Measurements from ENCODE around the gene OR13F1. TPM values are rescaled to one million over a fixed set of nuclear protein-coding genes. Genes with fewer than 3 reads are reported as not detected.

OR13F1 gene
- total RNA-seq, 1 experiment from 2014 or later: not detected

- no peaks in the 10 kb centered on the region for H3K4me1 ChIP-seq (ENCODE audit: insufficient read depth, low read length)
- H3K23me2 ChIP-seq (ENCODE audit: insufficient read length, low read depth, low read length, poor library complexity, severe bottlenecking): no peaks in the 10 kb centered on the region
- no peak within 1 kb of the TSS for H3K27ac ChIP-seq (ENCODE audit: insufficient read length, low read depth, low read length)
- no peak within 1 kb of the TSS for H4K5ac ChIP-seq (ENCODE audit: insufficient read length, low read depth, low read length)
- no peaks in the 10 kb centered on the region for H3K9me3 ChIP-seq (ENCODE audit: control insufficient read depth, low read depth, low read length)
- H3K4me1 Mint-ChIP-seq: peaks cover 1% of the 10 kb centered on the region in 2 experiments
- no peaks in the 10 kb centered on the region for H3K27me3 Mint-ChIP-seq (ENCODE audit: low read depth)
- H3K23ac ChIP-seq (ENCODE audit: insufficient read length, low read depth, low read length): no peak within 1 kb of the TSS
- no peak within 1 kb of the TSS for H3K18ac ChIP-seq (ENCODE audit: insufficient read length, low read depth, low read length)
- no peaks in the 10 kb centered on the region for H3K79me1 ChIP-seq (ENCODE audit: insufficient read depth, low read depth, low read length, poor library complexity, severe bottlenecking)
- H3K4ac ChIP-seq (ENCODE audit: low read depth, low read length): no peak within 1 kb of the TSS
- no peak within 1 kb of the TSS for H3K56ac ChIP-seq (ENCODE audit: insufficient read length, low read depth, low read length)
- H3K27me3 ChIP-seq (ENCODE audit: insufficient read depth, low read length): no peaks in the 10 kb centered on the region
- no peaks in the 10 kb centered on the region for H4K20me1 ChIP-seq (ENCODE audit: control insufficient read depth, insufficient read depth, insufficient read length)
- no peak within 1 kb of the TSS for H4K91ac ChIP-seq (ENCODE audit: insufficient read length, low read depth, low read length)
- H3K14ac ChIP-seq (ENCODE audit: insufficient read depth, low read length): no peak within 1 kb of the TSS
- H2BK15ac ChIP-seq (ENCODE audit: low read depth, low read length): no peak within 1 kb of the TSS
- DNase-seq: no peak
- no peak for TF ChIP-seq CTCF (conservative IDR thresholded peaks at IDR 0.05)
- H2AK5ac ChIP-seq (ENCODE audit: insufficient read length, low read length): no peak within 1 kb of the TSS
- no peak within 1 kb of the TSS for H3K9ac ChIP-seq (ENCODE audit: extremely low read depth, insufficient read length, low read length)
- H4K8ac ChIP-seq (replicated peaks; ENCODE audit: insufficient read length, low read depth, low read length): no peak within 1 kb of the TSS
- peaks cover 7 to 11% of the 10 kb centered on the region in 2 experiments; a peak in 2 of 5 replicates for H3K9me3 Mint-ChIP-seq
- H3K27ac Mint-ChIP-seq: no peak within 1 kb of the TSS
- no peak within 1 kb of the TSS for H3K4me3 Mint-ChIP-seq
- no peak within 1 kb of the TSS for H2BK20ac ChIP-seq (ENCODE audit: low read depth, low read length, poor library complexity, severe bottlenecking)
- H2BK120ac ChIP-seq (ENCODE audit: low read depth, low read length, poor library complexity, severe bottlenecking): no peak within 1 kb of the TSS
- 0 out of 7 replicates have a peak, but pooled peaks cover 0 to 2% (median 0%) of the 10 kb centered on the region in 3 experiments for H3K36me3 Mint-ChIP-seq (ENCODE audit: insufficient read depth in 1 of 3, low read depth in 3 of 3)
- no peaks in the 10 kb centered on the region for H3K79me2 ChIP-seq (ENCODE audit: insufficient read depth, low read length)
- no peak within 1 kb of the TSS for H3T11ph ChIP-seq (ENCODE audit: low read length)
- H2BK12ac ChIP-seq (ENCODE audit: insufficient read length, low read depth, low read length): no peak within 1 kb of the TSS
- H2BK5ac ChIP-seq (ENCODE audit: insufficient read length, low read length): no peak within 1 kb of the TSS
- H3K4me2 ChIP-seq (ENCODE audit: insufficient read depth, insufficient read length, low read length): no peak within 1 kb of the TSS
- no peak within 1 kb of the TSS for H2AFZ ChIP-seq (ENCODE audit: low read length)
Observed at GRCh38 chr9:104527109-104527508, 23.0 kb downstream of the OR13F1 start, which contains the start of gene OR13C4. TSS of gene OR13C4 (minus strand) at chr9:104527209. CDS start at chr9:104527209, 0 bp downstream.
